Sigmoid colon (tissue), 4 donors: Measurements from ENCODE around the gene PTRH2.
"Not testable (repeated sequence)": the region's sequence is repeated elsewhere in the genome, so short reads cannot be mapped to it uniquely, and the experiment has no call there.

ENCODE experiments used
- POLR2A ChIP-seq, 2 donors: fragments of 450-650 bp; IDR thresholded peaks; one replicate each; pipeline ENCODE4 v1.6.1; 2016; ENCODE audit warnings: antibody characterized with exemption in 2 of 2, mild to moderate bottlenecking in 2 of 2, moderate library complexity in 2 of 2
- POLR2AphosphoS5 ChIP-seq, 4 donors: sonication (generic); formaldehyde crosslinking; IDR thresholded peaks; one replicate each; pipeline ENCODE4 v1.6.1; 2017; ENCODE audit warnings: antibody characterized with exemption in 4 of 4
- TF ChIP-seq, protein P1 (sequence below), 4 experiments: fragments of 450-650 bp in 3 of 4; fragments of 200-600 bp in 1 of 4; IDR thresholded peaks; one replicate each; pipeline ENCODE4 v1.5.1; 2016 to 2019; ENCODE audit warnings: antibody characterized with exemption in 4 of 4, mild to moderate bottlenecking in 3 of 4, moderate library complexity in 2 of 4

DNA sequence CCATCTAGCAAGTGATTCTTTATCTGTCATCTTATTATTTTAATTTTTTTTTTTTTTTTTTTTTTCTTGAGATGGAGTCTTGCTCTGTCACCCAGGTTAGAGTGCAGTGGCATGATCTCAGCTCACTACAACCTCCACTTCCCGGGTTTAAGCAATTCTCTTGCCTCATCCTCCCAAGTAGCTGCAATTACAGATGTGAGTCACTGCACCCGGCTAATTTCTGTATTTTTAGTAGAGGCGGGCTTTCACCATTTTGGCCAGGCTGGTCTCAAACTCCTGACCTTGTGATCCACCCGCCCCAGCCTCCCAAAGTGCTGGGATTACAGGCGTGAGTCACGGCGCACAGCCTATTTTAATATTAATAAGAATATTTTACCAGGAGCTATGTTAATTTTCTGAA is 50.6 kb downstream of the PTRH2 start:
- TF ChIP-seq POLR2AphosphoS5, POLR2A (IDR thresholded peaks at IDR 0.05): not testable (repeated sequence)
- TF ChIP-seq, protein P1, sequence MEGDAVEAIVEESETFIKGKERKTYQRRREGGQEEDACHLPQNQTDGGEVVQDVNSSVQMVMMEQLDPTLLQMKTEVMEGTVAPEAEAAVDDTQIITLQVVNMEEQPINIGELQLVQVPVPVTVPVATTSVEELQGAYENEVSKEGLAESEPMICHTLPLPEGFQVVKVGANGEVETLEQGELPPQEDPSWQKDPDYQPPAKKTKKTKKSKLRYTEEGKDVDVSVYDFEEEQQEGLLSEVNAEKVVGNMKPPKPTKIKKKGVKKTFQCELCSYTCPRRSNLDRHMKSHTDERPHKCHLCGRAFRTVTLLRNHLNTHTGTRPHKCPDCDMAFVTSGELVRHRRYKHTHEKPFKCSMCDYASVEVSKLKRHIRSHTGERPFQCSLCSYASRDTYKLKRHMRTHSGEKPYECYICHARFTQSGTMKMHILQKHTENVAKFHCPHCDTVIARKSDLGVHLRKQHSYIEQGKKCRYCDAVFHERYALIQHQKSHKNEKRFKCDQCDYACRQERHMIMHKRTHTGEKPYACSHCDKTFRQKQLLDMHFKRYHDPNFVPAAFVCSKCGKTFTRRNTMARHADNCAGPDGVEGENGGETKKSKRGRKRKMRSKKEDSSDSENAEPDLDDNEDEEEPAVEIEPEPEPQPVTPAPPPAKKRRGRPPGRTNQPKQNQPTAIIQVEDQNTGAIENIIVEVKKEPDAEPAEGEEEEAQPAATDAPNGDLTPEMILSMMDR (IDR thresholded peaks at IDR 0.05) = not testable (repeated sequence)
